ENCODE results near the gene MLC1.

MLC1 gene

DNA sequence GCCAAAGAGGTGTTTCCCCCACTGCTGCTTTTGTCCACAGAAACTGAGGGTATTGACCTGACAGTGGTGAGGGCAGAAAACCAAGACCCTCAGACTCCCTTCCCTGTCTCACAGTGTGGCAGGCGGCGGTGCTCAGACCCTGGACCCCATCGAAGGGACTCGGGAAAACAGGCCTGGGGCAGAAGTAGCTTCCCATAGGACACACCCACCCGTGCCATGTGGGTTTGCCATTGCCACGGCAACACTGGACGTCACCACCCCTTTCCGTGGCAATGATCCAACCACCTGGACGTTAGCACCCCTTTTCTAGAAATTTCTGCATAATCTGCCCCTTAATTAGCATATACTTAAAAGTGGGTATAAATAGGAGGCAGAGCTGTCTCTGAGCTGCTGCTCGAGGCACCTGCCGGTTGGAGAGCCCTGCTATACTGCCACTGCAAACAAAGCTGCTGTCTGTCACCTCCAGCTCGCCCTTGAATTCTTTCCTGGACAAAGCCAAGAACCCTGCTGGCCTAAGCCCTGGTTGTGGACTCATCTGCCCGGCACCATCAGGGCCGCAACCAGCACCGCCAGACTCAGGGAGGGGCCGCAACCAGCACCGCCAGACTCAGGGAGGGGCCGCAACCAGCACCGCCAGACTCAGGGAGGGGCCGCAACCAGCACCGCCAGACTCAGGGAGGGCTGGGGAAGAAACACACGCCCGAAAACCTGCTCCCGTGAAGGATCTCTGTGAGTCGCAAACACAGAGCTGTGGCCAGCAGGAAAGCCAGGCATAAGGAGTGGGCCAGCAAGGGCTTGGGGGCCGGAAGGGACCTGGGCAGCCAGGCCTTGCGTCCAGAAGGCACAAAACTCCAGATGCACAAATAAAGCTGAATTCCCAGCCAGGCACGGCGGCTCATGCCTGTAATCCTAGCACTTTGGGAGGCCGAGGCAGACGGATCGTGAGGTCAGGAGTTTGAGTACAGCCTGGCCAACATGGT, 10.4 kb downstream of the MLC1 start:
- no peak for DNase-seq

DNA sequence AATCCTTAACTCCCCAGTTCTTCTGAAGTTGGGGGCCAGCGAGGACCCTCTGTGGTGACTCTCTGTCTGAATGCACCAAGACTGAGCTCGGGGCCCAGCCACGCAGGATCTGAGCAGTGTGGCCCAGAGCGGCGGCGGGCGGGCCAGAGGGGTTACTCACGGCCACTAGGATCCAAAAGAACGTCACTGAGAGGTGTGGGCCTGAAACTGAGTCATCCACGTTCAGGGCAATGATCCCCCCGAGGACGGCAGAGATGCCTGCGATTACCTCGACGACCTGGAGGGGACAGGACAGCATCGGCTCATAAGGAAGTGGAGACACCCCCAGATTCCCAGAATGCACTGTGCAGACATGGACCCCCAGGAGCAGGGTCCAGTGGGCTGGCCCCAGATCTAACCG, 11.2 kb downstream of the MLC1 start:
- DNase-seq, result no peak

DNA sequence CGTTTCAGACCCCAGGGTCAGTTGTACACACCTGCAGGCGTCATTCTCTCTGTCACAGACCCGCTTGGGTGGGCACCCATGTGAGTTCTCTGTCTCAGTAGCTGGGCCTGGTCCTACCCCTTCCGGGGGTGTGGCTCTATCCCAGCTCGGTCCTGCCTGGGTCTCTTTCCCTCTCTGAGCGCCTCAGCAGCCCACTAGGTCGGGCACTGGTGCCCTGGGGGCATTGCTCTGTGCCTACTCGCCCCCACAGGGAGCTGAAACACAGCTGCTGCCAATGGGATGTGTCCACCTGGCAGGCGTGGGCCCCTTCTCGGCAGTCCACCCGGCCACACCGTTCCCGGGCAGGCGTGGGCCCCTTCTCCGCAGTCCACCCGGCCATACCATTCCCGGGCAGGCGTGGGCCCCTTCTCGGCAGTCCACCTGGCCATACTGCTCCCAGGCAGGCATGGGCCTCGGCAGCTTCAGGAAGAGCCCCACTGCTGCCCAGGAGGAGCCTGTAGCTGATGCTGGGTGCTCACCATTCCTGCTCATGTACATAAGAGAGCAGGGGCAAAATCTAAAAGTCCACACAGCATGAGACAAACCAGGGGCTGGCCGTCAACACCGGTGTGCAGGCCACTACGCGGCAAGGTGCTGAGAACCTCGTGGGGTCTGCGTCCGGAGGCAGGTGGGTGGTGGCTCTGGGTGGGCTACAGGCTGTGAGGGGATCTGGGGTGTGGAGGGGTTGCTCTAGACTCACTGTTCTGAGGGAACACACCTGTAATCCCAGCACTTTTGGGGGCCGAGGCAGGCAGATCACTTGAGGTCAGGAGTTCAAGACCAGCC, 12.3 kb downstream of the MLC1 start:
- no peak for DNase-seq

DNA sequence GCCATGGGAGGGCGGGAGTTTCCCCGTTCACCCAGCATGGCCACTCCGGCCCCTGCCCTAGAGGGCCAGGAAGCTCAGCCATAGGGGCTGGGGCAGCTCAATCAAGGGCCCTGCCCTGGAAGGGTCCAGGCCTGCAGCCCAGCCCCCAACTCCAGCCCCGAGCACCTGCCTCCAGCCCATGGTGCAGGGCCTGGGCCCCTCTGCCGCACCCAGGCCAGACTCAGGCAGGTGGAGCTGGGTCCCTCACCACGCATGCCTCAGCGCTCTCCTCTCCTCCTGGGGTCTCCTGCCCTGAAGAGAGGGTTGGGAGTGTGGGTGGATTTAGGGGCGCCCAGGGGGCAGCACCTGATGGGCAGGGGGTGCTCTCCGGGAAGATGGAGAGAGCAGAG, 13.1 kb downstream of the MLC1 start:
- no peak for DNase-seq

DNA sequence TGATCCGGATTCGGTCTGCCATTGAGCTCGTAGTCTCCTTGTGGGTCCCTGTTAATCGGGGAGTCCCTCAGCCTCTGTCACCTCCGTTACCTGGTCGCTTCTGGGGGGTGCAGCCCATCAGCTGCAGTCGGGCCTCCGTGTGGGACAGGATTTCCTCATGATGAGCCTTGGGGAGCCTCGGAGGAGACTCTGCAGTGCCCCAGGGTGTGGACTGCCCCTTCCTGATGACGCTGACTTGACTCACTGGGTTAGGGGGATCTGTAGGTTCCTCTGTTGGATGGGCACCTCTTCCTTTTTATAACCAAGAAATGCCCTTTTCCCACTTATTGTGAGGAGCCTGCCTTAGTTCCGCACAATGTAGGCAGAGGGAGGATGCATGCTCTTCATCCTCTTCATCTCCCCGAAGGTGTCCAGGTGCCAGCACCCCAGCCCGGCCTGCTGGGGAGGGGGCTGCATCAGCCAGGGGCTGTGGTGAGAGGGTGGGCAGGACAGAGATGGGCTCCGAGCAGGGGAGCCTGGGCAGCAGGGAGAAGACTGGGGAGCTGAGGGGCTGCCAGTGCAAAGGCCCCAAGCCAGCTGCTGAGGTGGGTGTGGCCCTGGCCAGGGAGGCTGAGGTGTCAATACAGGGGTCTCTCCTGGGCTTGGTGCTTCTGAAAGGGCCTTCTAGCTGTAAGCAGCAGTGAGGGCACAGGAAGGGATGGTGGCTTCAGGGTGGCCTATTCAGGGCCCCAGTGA, 13.6 kb downstream of the MLC1 start:
- DNase-seq, result no peak

DNA sequence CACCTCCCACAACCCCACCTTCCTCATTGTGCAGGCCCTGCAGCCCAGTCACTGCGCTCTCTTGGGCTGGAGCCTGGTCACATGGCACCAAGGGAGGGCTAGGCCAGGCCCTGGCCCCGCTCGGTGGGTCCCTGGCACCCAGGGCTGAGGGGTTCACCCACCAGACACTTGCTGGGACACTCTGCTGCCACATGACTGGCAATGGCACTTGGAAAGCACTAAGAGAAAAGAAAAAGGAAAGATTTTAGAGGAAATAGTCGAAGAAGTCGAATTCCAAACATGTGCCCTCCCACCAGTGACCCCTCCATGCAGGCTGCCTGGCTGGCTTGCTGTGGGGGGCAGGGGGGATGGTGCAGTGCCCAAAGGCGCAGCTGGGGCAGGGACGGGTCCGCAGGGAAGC, 14.9 kb downstream of the MLC1 start:
- DNase-seq, result no peak

DNA sequence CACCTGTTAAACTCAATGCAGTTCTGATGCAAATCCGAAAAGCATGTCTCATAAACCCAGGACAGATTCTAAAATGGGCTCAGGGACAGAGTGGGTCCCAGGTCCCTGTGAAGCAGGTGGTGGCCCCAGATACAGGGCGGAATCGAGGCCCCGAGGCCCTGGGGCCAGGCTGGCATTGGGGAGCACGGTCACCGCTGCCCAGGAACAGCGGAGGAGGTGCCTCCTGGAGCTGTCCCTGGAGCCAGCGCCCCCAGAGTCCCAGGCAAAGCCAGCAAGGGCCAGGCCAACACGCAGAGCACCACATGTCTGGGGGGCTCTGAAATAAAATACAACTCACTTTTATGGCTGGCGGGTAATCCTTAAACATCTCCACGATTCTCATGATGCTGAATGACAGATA, 17.1 kb downstream of the MLC1 start:
- DNase-seq, result no peak

DNA sequence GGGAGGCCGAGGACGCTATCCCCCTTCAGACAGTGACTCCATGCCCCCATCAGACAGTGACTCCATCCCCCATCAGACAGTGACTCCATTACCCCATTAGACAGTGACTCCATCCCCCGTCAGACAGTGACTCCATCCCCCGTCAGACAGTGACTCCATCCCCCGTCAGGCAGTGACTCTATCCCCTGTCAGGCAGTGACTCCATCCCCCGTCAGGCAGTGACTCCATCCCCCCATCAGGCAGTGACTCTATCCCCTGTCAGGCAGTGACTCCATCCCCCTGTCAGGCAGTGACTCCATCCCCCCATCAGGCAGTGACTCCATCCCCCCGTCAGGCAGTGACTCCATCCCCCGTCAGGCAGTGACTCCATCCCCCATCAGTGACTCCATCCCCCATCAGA, 18.0 kb downstream of the MLC1 start:
- no peak for DNase-seq

DNA sequence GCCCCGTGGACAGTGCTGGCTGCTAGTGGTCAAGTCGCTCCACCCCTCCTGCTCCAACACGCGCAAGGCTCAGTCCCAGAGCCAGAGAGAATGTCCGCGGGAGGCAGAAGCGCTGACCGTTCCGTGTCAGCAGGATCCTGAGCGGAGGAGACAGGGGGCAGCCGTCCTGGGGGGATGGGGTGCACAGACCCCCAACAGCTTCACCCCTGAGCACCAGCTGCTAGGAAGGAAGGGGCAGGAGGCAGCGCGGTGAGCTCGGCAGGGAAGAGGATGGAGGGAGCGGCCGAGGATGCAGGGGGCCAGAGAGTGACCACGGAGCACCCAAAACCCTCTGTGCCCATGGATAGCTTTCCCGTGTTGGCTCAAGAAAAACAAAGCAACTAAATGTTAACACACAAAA, 20.8 kb downstream of the MLC1 start:
- DNase-seq, result no peak

DNA sequence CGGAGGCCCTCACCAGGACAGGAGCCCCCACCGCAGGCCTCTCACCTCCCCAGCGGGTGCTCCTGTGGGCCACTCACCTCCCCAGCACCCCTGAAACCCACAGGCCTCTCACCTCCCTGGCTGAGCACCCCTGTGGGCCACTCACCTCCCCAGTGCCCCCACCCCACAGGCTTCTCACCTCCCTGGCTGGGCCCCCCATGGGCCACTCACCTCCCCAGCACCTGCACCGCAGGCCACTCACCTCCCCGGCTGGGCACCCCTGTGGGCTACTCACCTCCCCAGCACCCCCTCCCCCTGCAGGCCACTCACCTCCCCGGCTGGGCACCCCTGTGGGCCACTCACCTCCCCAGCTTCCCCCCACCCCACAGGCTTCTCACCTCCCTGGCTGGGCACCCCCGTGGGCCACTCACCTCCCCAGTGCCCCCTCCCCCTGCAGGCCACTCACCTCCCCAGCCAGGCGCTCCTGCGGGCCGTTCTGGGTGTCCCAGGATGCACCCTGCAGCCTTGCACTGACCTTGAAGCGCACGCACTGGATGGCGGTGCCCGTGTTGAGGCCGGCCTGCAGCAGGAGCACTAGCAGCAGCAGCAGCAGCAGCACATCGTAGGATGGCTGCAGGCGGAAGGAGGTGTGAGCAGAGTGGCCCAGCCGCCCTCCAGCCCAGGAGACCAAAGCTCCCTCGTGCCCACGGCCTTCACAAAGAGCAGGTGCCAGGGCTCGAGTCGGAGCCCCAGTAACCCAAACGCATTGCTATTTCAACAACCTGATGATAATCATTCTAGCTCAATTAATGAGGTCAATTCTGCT, 21.4 kb downstream of the MLC1 start:
- no peak for DNase-seq

DNA sequence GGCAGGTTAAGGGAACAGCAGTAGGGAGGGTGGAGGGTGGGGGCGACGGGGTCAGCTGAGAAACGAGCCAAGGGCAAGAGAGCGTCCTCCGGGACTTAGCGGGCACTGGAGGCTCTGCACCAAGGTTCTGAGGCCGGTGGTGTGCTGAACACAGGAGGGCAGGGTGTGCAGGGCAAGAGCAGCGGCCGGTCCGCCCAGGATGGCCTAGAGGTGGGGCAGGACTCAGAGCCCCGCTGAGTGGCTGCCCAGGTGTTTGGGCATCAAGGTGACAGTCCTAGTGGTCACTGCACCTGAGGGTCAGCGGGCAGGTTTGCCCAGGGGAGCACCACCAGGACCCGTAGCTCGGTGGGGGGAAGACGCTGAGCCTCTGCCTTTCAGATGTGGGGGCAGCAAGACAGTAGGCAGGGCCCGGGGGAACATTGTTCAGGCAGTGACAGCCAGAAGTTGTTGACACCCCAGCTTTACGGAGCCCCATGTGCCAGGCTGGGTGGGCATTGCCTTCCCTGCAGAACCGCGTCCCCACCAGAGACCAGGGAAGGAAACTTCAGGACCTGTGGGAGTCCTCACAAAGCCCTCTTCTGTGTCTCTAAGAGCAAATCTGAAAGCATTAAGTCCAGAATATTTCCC, 22.6 kb downstream of the MLC1 start:
- DNase-seq, result no peak

DNA sequence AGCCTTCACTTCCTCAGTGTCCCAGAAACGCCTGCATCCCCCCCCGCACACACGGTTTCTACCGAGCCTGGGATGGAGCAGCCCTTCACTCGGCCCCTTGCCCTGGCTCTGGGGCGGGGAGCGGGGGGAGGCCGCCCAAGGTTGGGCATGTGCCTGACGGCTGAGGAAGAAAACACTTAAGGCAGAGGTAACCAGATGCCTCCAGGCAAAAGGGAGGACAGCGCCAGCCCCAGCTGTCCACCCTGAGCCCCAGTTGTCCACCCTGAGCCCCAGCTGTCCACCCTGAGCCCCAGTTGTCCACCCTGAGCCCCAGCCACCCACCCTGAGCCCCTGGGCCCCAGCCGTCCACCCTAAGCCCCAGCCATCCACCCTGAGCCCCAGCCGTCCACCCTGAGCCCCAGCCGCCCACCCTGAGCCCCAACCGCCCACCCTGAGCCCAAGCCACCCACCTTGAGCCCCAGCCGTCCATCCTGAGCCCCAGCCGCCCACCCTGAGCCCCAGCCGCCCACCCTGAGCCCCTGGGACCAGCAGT, 23.3 kb downstream of the MLC1 start:
- no peak for DNase-seq

DNA sequence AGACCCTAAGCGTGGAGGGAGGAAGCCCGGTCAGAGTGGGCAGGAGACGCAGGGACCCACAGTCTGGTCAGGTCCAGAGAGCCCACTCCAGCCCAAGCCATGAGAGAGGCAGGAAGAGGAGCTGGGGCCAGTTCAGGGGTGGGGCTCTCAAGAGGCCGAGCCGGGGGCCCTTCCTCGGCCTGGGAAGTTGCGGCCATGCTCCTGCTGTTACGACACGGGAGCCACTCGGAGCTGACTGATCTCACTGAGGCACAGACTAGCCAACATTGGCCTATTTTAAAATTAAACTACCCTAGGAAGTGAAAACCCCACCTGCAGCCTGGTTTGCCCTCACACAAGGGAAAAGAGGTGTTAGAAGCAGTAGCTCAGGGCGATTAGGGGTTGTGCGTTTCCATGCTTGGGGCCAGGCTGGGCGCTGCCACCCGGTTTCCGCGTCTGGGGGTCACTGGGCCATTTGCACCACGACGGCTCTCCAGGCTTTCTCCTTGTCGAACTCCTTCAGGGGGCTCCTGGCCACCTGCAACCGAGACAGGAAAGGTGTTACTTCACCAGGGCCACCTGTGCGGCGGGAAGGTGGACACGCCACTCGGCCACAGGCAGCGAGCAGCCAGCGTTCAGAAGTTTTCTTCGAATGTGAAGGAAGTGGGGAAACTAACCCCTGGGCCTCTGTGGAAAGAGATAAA, 23.9 kb downstream of the MLC1 start:
- DNase-seq, result no peak

DNA sequence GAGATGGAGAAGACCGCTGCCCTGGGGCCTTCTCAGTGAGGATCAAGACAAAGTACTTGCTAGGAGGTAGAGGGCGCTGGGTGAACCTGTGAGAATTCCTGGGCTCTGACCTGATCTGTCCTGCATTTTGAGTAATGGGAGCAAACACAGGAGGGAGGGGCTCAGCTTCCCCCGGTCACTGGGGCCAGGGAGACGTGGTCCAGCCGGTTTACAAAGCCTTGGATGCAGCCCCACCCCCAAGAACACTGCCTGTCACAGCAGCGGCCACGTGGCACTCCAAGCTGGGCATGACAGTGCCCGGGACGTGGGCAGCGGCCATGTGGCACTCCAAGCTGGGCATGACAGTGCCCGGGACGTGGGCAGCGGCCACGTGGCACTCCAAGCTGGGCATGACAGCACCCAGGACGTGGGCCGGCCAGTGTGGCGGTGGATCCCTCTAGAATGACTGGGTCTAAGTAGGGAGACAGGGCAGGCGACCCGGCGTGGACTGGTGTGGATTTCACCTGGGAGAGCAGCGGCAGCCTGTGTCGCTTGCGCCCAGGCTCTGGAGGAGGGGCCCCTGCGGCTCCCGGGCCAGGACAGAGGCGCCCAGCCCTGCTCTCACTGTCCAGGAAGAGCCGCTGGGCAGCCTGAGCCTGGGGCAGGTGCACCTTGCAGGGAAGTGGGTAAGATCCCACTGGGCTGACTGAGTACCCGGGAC, 24.6 kb downstream of the MLC1 start:
- no peak for DNase-seq

DNA sequence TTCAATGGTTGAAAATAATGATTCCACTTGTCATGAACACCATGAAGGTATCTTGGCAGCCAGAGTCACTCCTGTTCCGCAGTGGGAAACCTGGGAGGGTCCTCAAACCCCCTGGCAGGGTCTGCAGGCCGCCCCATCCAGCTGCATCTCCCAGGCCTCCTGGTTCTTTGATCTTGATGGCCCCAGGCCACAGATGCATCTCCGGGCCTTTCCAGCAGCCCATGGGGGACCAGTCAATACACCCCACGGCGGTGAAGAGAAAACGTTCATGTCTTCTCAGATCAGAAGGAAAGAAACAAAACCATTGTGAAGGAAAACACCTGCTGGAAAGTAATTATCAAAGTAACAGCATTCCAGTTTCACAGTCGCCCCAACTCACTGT, 25.4 kb downstream of the MLC1 start:
- DNase-seq, result no peak

DNA sequence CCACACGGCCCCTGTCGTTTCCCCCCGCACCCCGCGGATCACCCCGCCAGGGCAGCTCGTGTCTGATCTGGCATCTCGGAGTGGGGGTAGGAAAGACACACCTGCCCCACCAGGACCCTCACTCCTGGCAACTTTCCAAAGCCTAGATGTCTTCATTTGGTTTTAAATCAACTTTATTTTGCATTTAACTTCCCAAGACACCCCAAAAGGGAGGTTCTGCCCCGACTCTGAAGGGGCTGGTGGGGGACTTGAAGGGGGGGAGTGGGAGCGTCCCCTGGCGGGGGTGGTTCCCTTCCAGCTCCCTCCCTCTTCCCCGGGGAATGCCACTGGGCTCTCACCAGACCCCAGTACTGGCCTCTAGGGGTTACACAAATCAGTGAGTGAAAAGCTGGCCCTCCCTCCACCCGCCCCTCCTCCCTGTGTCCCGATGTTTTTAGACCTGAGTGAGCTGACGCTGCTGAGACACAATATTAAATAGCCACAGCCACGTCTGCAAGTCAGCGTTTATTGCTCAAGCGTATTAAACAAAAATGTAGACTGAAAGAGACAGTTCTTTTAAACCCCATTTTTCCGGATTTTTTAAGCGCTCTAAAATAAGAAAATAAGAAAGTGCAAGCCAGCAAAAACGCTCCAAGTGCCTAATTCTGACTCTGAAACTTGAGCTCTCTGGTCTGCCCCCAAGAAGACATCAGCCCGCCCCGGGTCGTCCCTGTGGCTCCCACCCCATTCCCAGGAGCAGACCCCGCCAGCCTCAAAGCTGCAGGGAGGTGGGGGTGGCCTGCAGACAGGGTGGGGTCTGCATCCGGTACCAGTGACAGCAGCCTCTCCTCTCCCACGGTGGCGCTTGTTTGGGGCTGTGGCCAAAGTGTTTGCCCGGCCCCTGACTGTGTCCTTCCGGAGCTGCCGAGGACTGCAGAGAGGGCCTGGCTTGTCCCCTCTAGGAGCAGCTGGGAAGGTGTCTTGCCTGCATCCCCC, 26.0 kb downstream of the MLC1 start:
- no peak for DNase-seq

DNA sequence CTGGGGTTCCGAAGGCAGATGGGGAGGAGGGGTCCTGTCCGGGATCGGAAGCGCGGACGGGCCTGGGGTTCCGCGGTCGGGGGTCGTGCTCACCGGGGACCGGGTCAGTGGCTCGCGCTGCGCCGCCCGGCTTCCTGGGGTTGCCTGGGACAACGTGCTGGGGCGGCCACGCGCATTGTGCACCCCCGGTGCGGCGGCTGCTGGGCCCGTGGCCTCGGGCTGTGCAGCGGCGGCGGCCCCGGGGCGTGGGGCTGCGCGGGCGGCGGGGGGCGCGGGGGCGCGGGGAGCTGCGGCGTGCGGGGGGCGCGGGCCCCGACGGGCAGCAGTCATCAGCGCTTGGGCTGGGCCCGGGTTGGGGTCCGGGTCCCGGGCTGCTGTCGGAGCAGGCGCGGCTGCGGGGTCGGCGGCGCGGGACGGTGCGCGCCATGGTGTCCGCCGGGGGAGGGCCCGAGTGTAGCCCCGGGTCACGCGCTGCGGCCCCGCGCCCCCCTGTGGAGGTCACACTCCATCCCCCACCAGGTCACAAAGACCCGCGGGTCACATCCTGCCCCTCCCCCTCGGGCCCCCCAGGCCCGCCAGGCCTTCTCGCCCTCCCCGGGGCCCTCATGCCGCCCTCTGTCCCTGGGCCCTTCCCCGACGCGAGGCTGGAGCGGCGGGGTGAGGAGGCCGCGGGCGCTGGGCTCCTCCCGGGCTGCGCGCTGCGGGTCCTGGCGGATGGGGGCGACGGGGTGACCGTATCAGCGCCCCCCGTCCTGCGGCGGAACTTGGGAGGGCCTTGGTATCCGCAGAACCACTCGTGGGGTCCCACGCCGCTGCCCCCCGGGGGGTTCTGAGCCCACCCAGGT, 26.9 kb downstream of the MLC1 start, which contains the start of gene TTLL8:
Gene TTLL8, minus strand, starts transcription at position 238 of the 845 bp plus-strand sequence.
- no peak for DNase-seq

Measured in CD4-positive, alpha-beta T cell treated with Interleukin-6 for 4 hours (primary cell).